NCI-H2171 (cell line): Measurements from ENCODE around the gene SHANK2.
"Not testable (repeated sequence)": the region's sequence is repeated elsewhere in the genome, so short reads cannot be mapped to it uniquely, and the experiment has no call there.

Source experiments
- DNase-seq: peaks from one replicate; lab custom pipeline; 2025; lab: John Stamatoyannopoulos, UW

The SHANK2 gene

GRCh38 chr11:71245601-71246391 is 6.6 kb downstream of the SHANK2 start:
- no peak for DNase-seq

GRCh38 chr11:71244116-71244810 is 8.1 kb downstream of the SHANK2 start:
- DNase-seq: no peak

GRCh38 chr11:71242391-71242790 is 10.0 kb downstream of the SHANK2 start:
- no peak for DNase-seq

- DNase-seq: no peak
Measured at GRCh38 chr11:71241721-71242259, 10.6 kb downstream of the SHANK2 start.

- DNase-seq: no peak
Measured at GRCh38 chr11:71240865-71241691, 11.3 kb downstream of the SHANK2 start.

- no peak for DNase-seq
Measured at GRCh38 chr11:71240061-71240690, 12.2 kb downstream of the SHANK2 start.

GRCh38 chr11:71239581-71239980 is 12.8 kb downstream of the SHANK2 start:
- DNase-seq: no peak

GRCh38 chr11:71238941-71239340 is 13.4 kb downstream of the SHANK2 start:
- no peak for DNase-seq

- DNase-seq: no peak
Measured at GRCh38 chr11:71238285-71238875, 14.0 kb downstream of the SHANK2 start.

GRCh38 chr11:71237853-71238252 is 14.5 kb downstream of the SHANK2 start:
- DNase-seq: no peak

- DNase-seq: no peak
Measured at GRCh38 chr11:71236836-71237475, 15.4 kb downstream of the SHANK2 start.

- DNase-seq: no peak
Measured at GRCh38 chr11:71235719-71236118, 16.7 kb downstream of the SHANK2 start.

GRCh38 chr11:71233896-71234852 is 18.2 kb downstream of the SHANK2 start:
- not testable (repeated sequence) for DNase-seq

- DNase-seq: no peak
Measured at GRCh38 chr11:71232364-71232763, 20.0 kb downstream of the SHANK2 start.

GRCh38 chr11:71228961-71229360 is 23.4 kb downstream of the SHANK2 start:
- DNase-seq: no peak

- no peak for DNase-seq
Measured at GRCh38 chr11:71227058-71227659, 25.2 kb downstream of the SHANK2 start.

GRCh38 chr11:71223671-71224660 is 28.4 kb downstream of the SHANK2 start:
- no peak for DNase-seq

GRCh38 chr11:71223081-71223405 is 29.3 kb downstream of the SHANK2 start:
- no peak for DNase-seq
